Muscle layer of colon (tissue), 2 donors: ENCODE results near the gene ZNF140.

Experiments
- H3K27ac ChIP-seq: one replicate; pipeline ENCODE4 v1.7.0; 2013; ENCODE audit warnings: low read depth, mild to moderate bottlenecking, low read length, moderate library complexity
- H3K27me3 ChIP-seq, 2 donors: one replicate each; pipeline ENCODE4 v1.7.0; 2013; ENCODE audit warnings: low read length in 2 of 2, mild to moderate bottlenecking in 2 of 2; ENCODE audit not compliant: insufficient read depth in 2 of 2, control insufficient read depth in 1 of 2
- H3K36me3 ChIP-seq: one replicate; pipeline ENCODE4 v1.7.0; 2013; ENCODE audit warnings: mild to moderate bottlenecking, low read length; ENCODE audit not compliant: insufficient read depth
- H3K4me1 ChIP-seq: one replicate; pipeline ENCODE4 v1.7.0; 2013; ENCODE audit warnings: mild to moderate bottlenecking, low read length; ENCODE audit not compliant: insufficient read depth
- H3K4me3 ChIP-seq, 2 donors: one replicate each; pipeline ENCODE4 v1.7.0; 2013; ENCODE audit warnings: low read length in 2 of 2, low read depth in 1 of 2, mild to moderate bottlenecking in 1 of 2, moderate library complexity in 1 of 2
- H3K9ac ChIP-seq: one replicate; pipeline ENCODE4 v1.7.0; 2013; ENCODE audit warnings: low read length
- H3K9me3 ChIP-seq: one replicate; pipeline ENCODE4 v1.7.0; 2013; ENCODE audit warnings: mild to moderate bottlenecking, low read length
- donor health status: abdominal sarcoma.
- donor health status: Adenocarcinoma of cecum.

Gene ZNF140

GRCh38 chr12:133080368-133081158 lies at the start of gene ZNF140:
Gene ZNF140 (plus strand): TSS chr12:133080923. CDS start chr12:133081321, 398 bp downstream.
- Histone ChIP-seq H3K36me3 (peaks cover 38% of the 10 kb centered on the region), H3K27me3 (no peaks in the 10 kb centered on the region), H3K27ac (peak within 1 kb of the TSS; percentile 98), H3K9me3 (peaks cover 39% of the 10 kb centered on the region), H3K9ac (peak within 1 kb of the TSS; percentile 90), H3K4me1 (peaks cover 5% of the 10 kb centered on the region), H3K4me3 (peak within 1 kb of the TSS; percentile 67 to 84)

DNA sequence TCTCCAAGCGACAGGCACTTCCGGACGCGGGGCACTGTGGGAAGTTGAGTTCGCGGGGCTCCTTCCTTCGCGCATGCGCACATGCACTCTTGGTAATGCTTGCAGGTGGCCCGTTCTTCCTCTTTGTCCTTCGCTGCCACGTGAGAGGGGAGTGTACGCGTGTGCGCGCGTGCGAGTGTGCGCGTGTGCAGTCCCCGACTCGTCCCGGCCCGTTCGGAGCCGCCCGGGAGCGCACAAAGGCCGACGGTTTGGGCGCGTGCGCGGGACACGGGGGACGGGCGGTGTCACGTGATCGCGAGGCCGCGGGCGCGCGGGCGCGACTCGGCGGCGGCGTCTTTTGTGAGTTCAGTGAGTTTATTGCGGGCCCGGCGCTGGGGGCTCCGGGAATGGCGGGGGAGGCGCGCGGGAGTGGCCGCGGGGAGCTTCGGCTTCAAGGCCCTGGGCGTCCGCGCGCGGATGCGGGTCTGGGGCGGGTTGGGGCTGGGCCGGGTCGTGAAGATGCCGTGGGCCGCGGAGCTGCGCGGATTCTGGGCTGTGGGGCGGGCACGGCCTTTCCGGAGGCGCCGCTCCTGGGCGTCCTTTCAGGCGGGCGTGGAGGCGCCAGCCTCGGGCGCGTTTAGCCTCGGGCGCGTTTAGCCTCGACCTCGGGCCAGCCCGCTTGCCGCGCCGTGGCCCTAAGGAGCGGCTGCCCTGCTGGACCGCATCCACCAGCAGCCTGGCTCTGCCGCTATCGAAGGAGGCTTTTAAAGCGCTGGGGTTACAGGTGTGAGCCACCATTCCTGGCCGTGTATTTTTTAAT lies 43.3 kb upstream of the ZNF140 start, which contains the start of gene ZNF84:
Gene ZNF84 (plus strand): TSS at position 303 of the 799 bp plus-strand sequence. CDS start 3,959 bp downstream, outside the sequence.
- peaks cover 34% of the 10 kb centered on the region for H3K9me3 ChIP-seq

GRCh38 chr12:133038118-133038709 lies 42.5 kb upstream of the ZNF140 start:
- Histone ChIP-seq H3K9ac (no peak overlapping the region), H3K9me3 (peaks cover 40% of the 10 kb centered on the region), H3K4me3 (peak overlapping the region; percentile 48 to 67)

More for the DNA sequence above, 43.3 kb upstream of the ZNF140 start, which contains the start of gene ZNF84:
- Histone ChIP-seq H3K27ac (peak within 1 kb of the TSS; percentile 87), H3K9ac (peak within 1 kb of the TSS; percentile 59), H3K36me3 (peaks cover 15% of the 10 kb centered on the region), H3K4me3 (peak within 1 kb of the TSS; percentile 48 to 67), H3K4me1 (peaks cover 4% of the 10 kb centered on the region), H3K27me3 (no peaks in the 10 kb centered on the region)

DNA sequence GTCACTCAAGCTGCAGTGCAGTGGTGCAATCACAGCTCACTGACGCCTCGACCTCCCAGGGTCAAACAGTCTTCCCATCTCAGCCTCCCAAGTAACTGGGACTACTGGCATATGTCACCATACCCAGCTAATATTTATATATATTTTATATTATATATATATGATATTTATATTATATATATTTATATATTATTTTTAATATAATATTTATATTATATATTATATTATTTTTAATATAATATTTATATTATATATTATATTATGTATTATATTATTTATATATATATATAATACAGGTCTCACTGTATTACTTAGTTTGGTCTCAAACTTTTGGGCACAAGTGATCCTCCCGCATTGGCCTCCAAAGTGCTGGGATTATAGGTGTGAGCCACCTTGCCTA lies 34.0 kb upstream of the ZNF140 start:
- Histone ChIP-seq H3K9me3 (peaks cover 86% of the 10 kb centered on the region), H3K36me3 (peaks cover 81% of the 10 kb centered on the region)

More at GRCh38 chr12:133038118-133038709, 42.5 kb upstream of the ZNF140 start:
- peaks cover 23% of the 10 kb centered on the region for H3K36me3 ChIP-seq
- H3K4me1 ChIP-seq = peaks cover 4% of the 10 kb centered on the region
- H3K27ac ChIP-seq = peak overlapping the region; percentile 87
- no peaks in the 10 kb centered on the region for H3K27me3 ChIP-seq

GRCh38 chr12:133057446-133057845 lies 23.3 kb upstream of the ZNF140 start:
- Histone ChIP-seq H3K36me3 (peaks cover 37% of the 10 kb centered on the region), H3K9ac (no peak overlapping the region), H3K27me3 (no peaks in the 10 kb centered on the region), H3K4me3 (peak overlapping the region; percentile 12 to 23), H3K9me3 (peaks cover 81% of the 10 kb centered on the region), H3K27ac (no peak overlapping the region), H3K4me1 (no peaks in the 10 kb centered on the region)

More for the DNA sequence above, 34.0 kb upstream of the ZNF140 start:
- Histone ChIP-seq H3K9ac (no peak overlapping the region), H3K4me1 (no peaks in the 10 kb centered on the region), H3K27ac (no peak overlapping the region), H3K4me3 (peak overlapping the region in 1 of 2 donors; percentile 10), H3K27me3 (no peaks in the 10 kb centered on the region)

- Histone ChIP-seq H3K27me3 (no peaks in the 10 kb centered on the region), H3K9ac (no peak overlapping the region), H3K4me1 (no peaks in the 10 kb centered on the region), H3K4me3 (peak overlapping the region; percentile 4 to 12), H3K36me3 (peaks cover 27% of the 10 kb centered on the region), H3K27ac (no peak overlapping the region), H3K9me3 (peaks cover 81% of the 10 kb centered on the region)
Observed at GRCh38 chr12:133058203-133059113, 22.3 kb upstream of the ZNF140 start.

DNA sequence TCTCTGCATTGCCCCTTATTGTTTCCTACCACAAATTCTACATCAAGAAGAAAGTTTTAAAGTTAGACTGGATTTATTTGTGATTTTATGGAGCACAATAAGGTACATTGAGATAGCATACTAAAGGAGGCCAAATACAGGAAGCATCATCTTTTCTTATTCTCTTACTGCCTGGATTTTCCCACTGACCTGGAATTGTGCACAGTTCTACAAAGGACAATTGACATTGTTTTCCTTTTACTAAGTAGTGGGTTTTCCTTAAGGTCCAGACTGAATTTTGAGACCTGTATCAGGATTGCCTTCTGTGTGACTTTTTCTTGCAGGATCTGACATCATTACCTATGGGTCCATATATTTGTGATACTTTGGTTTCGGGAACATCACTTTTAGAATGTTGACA lies 18.8 kb upstream of the ZNF140 start:
- Histone ChIP-seq H3K4me1 (no peaks in the 10 kb centered on the region), H3K36me3 (peaks cover 12% of the 10 kb centered on the region), H3K9me3 (peaks cover 95% of the 10 kb centered on the region), H3K9ac (no peak overlapping the region), H3K4me3 (no peak overlapping the region), H3K27ac (no peak overlapping the region), H3K27me3 (no peaks in the 10 kb centered on the region)

DNA sequence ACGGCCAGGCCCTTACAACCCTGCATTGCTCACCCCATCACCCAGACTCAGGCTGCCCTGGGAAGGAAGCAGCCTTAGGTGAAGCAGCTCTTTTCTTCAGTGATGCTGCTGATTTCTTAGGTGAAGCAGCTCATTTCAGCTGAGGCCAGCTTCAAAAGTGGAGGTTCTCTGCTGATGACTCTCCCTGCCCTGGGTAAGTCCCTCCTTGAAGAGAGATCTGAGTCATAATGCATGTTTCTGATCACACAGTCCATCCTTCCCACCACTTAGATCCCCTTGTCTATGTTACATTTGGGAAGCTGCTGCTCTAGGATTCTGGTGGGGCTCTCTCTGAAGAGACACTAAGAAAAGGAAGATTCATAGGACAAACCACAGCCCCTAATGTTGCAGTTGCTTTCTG lies 17.2 kb upstream of the ZNF140 start:
- no peaks in the 10 kb centered on the region for H3K4me1 ChIP-seq
- H3K36me3 ChIP-seq = no peaks in the 10 kb centered on the region
- no peak overlapping the region for H3K9ac ChIP-seq
- no peak overlapping the region for H3K27ac ChIP-seq
- peaks cover 79% of the 10 kb centered on the region for H3K9me3 ChIP-seq
- H3K4me3 ChIP-seq = peak overlapping the region in 1 of 2 donors; percentile 28
- no peaks in the 10 kb centered on the region for H3K27me3 ChIP-seq

- Histone ChIP-seq H3K9me3 (peaks cover 18% of the 10 kb centered on the region), H3K9ac (no peak overlapping the region)
Observed at GRCh38 chr12:133073836-133074235, 6.9 kb upstream of the ZNF140 start.

DNA sequence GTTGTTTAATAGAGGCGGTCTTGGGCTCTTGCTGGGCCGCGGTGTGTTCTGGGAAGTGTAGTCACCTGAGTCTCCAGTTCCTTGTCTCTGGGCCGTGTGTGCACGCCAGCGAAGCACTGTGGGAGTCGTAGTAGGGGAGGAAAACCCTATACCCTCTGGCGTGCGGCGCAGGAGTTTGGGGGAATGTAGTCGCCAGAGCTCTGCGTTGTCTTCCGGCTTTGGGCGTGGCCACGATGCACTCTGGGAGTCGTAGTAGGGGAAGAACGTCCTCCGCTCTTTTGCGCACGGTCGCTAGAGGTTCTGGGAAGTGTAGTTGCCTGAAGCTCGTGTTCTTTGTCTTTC lies 726 bp upstream of the ZNF140 start:
- H3K27me3 ChIP-seq = no peaks in the 10 kb centered on the region
- H3K27ac ChIP-seq = peak overlapping the region; percentile 98
- peaks cover 32% of the 10 kb centered on the region for H3K36me3 ChIP-seq
- peak overlapping the region; percentile 90 for H3K9ac ChIP-seq
- H3K9me3 ChIP-seq = peaks cover 36% of the 10 kb centered on the region
- peaks cover 5% of the 10 kb centered on the region for H3K4me1 ChIP-seq
- peak overlapping the region; percentile 67 to 84 for H3K4me3 ChIP-seq

More at GRCh38 chr12:133073836-133074235, 6.9 kb upstream of the ZNF140 start:
- Histone ChIP-seq H3K27ac (no peak overlapping the region), H3K27me3 (no peaks in the 10 kb centered on the region), H3K4me1 (no peaks in the 10 kb centered on the region), H3K4me3 (no peak overlapping the region), H3K36me3 (no peaks in the 10 kb centered on the region)
